Measurements from ENCODE around the gene FAM120A. TPM values are rescaled to one million over a fixed set of nuclear protein-coding genes. Genes with fewer than 3 reads are reported as not detected.

Gene FAM120A
- total RNA-seq, 1 experiment from 2014 or later = 53.3 TPM

DNA sequence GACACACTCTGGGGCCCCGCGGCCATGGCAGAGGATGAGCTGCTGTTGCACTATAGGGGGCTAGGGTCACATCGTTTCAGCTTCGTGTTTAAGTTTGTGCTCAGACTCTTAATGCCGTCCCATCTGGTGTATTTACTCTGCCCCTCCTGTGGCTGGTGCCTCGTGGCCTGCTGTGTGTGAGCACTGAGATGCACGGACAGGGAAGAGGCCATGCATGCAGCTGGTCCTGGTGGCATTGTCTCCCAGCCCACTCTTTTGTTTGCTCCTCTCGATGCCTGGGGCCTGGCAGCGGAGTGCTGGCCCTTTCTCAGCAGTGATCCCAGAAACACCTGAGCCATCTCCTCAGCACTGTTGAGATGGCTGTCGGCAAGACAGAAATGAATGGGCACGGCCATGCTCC, 94.9 kb downstream of the FAM120A start:
- Mint-ChIP-seq H3K27ac (peak overlapping the region; percentile 54; the same call in 1 of the 2 replicates), H3K4me3 (no peak overlapping the region), H3K36me3 (peaks cover 37% of the 10 kb centered on the region), H3K4me1 (peaks cover 3% of the 10 kb centered on the region; the same call in 1 of the 2 replicates), H3K9me3 (no peaks in the 10 kb centered on the region), H3K27me3 (ENCODE audit: low read depth) (no peaks in the 10 kb centered on the region)
- TF ChIP-seq NFATC4 (CRISPR knock-in tag; IDR thresholded peaks at IDR 0.05) = no peak
- no peak for DNase-seq (ENCODE audit: low spot score)
- POLR2A ChIA-PET = no interaction called here
- CTCF ChIA-PET = interaction anchor here (0.8 kb wide), 1 partner anchor 20 kb away, joined by 5 read pairs; no protein-coding TSS in a partner anchor
- ATAC-seq = no peak

DNA sequence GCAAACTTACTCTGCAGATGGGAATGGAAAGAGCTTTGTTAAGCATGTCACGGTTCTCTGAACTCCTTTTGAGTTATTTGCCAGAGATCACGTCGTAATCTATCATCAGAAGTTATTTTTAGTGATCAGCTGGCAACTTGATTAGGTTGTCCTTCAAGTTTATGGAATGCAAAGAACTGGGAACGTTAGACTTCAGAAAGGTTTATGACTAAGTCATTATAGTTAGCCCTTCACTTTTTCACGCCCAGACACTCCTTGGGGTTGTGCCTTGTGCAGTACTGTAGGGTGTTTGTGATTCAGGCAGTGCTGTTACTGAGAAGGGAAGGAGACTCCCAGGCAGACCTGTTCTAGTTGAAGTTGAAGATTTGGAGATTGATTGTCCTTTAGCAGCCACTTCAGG, 98.1 kb downstream of the FAM120A start:
- Mint-ChIP-seq H3K27me3 (ENCODE audit: low read depth) (no peaks in the 10 kb centered on the region), H3K4me3 (no peak overlapping the region), H3K27ac (peak overlapping the region; percentile 47; the same call in 1 of the 2 replicates), H3K36me3 (peaks cover 41% of the 10 kb centered on the region), H3K9me3 (no peaks in the 10 kb centered on the region), H3K4me1 (peaks cover 9% of the 10 kb centered on the region)
- DNase-seq (ENCODE audit: low spot score) = no peak
- no peak for ATAC-seq
- ChIA-PET POLR2A (no interaction called here), CTCF (interaction anchor here (1.8 kb wide), 1 partner anchor 17 kb away, joined by 8 read pairs; no protein-coding TSS in a partner anchor)
- TF ChIP-seq, protein P1, sequence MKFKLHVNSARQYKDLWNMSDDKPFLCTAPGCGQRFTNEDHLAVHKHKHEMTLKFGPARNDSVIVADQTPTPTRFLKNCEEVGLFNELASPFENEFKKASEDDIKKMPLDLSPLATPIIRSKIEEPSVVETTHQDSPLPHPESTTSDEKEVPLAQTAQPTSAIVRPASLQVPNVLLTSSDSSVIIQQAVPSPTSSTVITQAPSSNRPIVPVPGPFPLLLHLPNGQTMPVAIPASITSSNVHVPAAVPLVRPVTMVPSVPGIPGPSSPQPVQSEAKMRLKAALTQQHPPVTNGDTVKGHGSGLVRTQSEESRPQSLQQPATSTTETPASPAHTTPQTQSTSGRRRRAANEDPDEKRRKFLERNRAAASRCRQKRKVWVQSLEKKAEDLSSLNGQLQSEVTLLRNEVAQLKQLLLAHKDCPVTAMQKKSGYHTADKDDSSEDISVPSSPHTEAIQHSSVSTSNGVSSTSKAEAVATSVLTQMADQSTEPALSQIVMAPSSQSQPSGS (CRISPR knock-in tag; IDR thresholded peaks at IDR 0.05; ENCODE audit: borderline replicate concordance, low read depth) = no peak
- TF ChIP-seq, protein P2, sequence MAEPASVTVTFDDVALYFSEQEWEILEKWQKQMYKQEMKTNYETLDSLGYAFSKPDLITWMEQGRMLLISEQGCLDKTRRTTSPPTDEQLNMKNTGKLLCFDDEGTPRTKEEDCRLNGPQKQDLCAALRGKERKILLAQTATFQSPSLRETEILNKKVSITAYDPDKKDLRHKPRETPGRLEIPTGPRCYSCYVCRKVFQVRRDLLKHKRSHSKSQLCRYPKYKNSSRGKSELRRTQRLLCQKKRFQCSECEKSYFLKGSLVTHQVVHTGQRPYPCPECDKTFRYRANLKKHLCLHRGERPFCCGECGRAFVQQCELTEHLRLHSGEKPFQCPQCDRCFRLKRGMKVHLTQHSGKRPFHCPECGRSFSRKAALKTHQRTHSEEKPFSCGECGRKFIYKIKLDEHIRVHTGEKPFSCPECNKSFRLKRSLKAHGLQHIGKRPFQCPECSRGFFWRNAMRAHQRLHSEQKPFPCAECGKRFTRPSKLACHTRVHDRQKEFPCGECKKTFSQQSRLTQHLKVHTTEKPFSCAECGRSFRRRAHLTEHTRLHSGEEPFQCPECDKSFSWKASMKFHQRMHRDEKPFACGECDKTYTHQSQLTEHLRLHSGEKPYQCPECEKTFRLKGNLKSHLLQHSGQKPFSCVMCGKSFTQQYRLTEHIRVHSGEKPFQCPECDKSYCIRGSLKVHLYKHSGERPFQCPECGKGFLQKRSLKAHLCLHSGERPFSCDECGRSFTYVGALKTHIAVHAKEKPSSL (CRISPR knock-in tag; conservative IDR thresholded peaks at IDR 0.05) = no peak
- TF ChIP-seq, protein P3, sequence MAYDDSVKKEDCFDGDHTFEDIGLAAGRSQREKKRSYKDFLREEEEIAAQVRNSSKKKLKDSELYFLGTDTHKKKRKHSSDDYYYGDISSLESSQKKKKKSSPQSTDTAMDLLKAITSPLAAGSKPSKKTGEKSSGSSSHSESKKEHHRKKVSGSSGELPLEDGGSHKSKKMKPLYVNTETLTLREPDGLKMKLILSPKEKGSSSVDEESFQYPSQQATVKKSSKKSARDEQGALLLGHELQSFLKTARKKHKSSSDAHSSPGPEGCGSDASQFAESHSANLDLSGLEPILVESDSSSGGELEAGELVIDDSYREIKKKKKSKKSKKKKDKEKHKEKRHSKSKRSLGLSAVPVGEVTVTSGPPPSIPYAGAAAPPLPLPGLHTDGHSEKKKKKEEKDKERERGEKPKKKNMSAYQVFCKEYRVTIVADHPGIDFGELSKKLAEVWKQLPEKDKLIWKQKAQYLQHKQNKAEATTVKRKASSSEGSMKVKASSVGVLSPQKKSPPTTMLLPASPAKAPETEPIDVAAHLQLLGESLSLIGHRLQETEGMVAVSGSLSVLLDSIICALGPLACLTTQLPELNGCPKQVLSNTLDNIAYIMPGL (CRISPR knock-in tag; IDR thresholded peaks at IDR 0.05) = no peak
- TF ChIP-seq, protein P4, sequence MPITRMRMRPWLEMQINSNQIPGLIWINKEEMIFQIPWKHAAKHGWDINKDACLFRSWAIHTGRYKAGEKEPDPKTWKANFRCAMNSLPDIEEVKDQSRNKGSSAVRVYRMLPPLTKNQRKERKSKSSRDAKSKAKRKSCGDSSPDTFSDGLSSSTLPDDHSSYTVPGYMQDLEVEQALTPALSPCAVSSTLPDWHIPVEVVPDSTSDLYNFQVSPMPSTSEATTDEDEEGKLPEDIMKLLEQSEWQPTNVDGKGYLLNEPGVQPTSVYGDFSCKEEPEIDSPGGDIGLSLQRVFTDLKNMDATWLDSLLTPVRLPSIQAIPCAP (CRISPR knock-in tag; IDR thresholded peaks at IDR 0.05) = no peak
- no peak for TF ChIP-seq PRRX2 (CRISPR knock-in tag; IDR thresholded peaks at IDR 0.05)
- TF ChIP-seq, protein P5, sequence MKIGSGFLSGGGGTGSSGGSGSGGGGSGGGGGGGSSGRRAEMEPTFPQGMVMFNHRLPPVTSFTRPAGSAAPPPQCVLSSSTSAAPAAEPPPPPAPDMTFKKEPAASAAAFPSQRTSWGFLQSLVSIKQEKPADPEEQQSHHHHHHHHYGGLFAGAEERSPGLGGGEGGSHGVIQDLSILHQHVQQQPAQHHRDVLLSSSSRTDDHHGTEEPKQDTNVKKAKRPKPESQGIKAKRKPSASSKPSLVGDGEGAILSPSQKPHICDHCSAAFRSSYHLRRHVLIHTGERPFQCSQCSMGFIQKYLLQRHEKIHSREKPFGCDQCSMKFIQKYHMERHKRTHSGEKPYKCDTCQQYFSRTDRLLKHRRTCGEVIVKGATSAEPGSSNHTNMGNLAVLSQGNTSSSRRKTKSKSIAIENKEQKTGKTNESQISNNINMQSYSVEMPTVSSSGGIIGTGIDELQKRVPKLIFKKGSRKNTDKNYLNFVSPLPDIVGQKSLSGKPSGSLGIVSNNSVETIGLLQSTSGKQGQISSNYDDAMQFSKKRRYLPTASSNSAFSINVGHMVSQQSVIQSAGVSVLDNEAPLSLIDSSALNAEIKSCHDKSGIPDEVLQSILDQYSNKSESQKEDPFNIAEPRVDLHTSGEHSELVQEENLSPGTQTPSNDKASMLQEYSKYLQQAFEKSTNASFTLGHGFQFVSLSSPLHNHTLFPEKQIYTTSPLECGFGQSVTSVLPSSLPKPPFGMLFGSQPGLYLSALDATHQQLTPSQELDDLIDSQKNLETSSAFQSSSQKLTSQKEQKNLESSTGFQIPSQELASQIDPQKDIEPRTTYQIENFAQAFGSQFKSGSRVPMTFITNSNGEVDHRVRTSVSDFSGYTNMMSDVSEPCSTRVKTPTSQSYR (CRISPR knock-in tag; IDR thresholded peaks at IDR 0.05) = no peak
- TF ChIP-seq, protein P6, sequence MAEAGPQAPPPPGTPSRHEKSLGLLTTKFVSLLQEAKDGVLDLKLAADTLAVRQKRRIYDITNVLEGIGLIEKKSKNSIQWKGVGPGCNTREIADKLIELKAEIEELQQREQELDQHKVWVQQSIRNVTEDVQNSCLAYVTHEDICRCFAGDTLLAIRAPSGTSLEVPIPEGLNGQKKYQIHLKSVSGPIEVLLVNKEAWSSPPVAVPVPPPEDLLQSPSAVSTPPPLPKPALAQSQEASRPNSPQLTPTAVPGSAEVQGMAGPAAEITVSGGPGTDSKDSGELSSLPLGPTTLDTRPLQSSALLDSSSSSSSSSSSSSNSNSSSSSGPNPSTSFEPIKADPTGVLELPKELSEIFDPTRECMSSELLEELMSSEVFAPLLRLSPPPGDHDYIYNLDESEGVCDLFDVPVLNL (CRISPR knock-in tag; IDR thresholded peaks at IDR 0.05; ENCODE audit: borderline replicate concordance, low read depth) = no peak
- TF ChIP-seq, protein P7, sequence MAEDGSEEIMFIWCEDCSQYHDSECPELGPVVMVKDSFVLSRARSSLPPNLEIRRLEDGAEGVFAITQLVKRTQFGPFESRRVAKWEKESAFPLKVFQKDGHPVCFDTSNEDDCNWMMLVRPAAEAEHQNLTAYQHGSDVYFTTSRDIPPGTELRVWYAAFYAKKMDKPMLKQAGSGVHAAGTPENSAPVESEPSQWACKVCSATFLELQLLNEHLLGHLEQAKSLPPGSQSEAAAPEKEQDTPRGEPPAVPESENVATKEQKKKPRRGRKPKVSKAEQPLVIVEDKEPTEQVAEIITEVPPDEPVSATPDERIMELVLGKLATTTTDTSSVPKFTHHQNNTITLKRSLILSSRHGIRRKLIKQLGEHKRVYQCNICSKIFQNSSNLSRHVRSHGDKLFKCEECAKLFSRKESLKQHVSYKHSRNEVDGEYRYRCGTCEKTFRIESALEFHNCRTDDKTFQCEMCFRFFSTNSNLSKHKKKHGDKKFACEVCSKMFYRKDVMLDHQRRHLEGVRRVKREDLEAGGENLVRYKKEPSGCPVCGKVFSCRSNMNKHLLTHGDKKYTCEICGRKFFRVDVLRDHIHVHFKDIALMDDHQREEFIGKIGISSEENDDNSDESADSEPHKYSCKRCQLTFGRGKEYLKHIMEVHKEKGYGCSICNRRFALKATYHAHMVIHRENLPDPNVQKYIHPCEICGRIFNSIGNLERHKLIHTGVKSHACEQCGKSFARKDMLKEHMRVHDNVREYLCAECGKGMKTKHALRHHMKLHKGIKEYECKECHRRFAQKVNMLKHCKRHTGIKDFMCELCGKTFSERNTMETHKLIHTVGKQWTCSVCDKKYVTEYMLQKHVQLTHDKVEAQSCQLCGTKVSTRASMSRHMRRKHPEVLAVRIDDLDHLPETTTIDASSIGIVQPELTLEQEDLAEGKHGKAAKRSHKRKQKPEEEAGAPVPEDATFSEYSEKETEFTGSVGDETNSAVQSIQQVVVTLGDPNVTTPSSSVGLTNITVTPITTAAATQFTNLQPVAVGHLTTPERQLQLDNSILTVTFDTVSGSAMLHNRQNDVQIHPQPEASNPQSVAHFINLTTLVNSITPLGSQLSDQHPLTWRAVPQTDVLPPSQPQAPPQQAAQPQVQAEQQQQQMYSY (CRISPR knock-in tag; IDR thresholded peaks at IDR 0.05) = no peak

Measured in WTC11 (cell line).